Stimulated activated CD4-positive, alpha-beta T cell treated with anti-CD3 and anti-CD28 coated beads, Interleukin-15, amount 100 ng/mL, for 48 hours (primary cell): ENCODE results near the gene COX5A.

ENCODE experiments used
- DNase-seq, 2 donors: peaks; one replicate each; pipeline ENCODE4 v3.0.0-alpha.2; 2020; ENCODE audit warnings: low read depth in 2 of 2

Gene COX5A

GRCh38 chr15:74873036-74873755 is 64.7 kb downstream of the COX5A start, which contains the start of gene SCAMP2:
TSS of gene SCAMP2 (minus strand) at chr15:74873365. CDS start at chr15:74873255, 110 bp downstream.
- DNase-seq, result peak; percentile 86 to 89

GRCh38 chr15:74872702-74873035 is 65.2 kb downstream of the COX5A start:
- DNase-seq, result no peak

- DNase-seq, result no peak
Measured at GRCh38 chr15:74870436-74871215, 67.2 kb downstream of the COX5A start.
